B cell (primary cell): ENCODE results near the gene PUDP. TPM values are rescaled to one million over a fixed set of nuclear protein-coding genes. Genes with fewer than 3 reads are reported as not detected.
"Not testable (repeated sequence)": the region's sequence is repeated elsewhere in the genome, so short reads cannot be mapped to it uniquely, and the experiment has no call there.

Experiments used
- ATAC-seq: fragments of 200-7000 bp; cut with Tn5 transposase; one replicate; pipeline ENCODE4 v1.10.0; 2021; ENCODE audit warnings: low read depth, mild to moderate bottlenecking, moderate number of reproducible peaks, moderate library complexity
- CTCF ChIA-PET: fragments of 350-600 bp; sonication (Branson Sonifier 250); formaldehyde crosslinking; loops from one replicate; lab custom pipeline; 2021; ENCODE audit warnings: antibody characterized with exemption, inconsistent platforms; lab: Charles Lee
- POLR2A ChIA-PET: fragments of 350-600 bp; sonication (Branson Sonifier 250); formaldehyde crosslinking; loops from one replicate; lab custom pipeline; 2021; ENCODE audit warnings: antibody characterized with exemption; lab: Charles Lee
- DNase-seq: peaks from one replicate; pipeline ENCODE4 v3.0.0; 2013
- H2AFZ ChIP-seq: 2 replicates; pipeline ENCODE4 v1.6.1; 2012; ENCODE audit warnings: mild to moderate bottlenecking, low read depth, low read length; ENCODE audit not compliant: insufficient read depth, poor library complexity, severe bottlenecking
- H3K27ac ChIP-seq, 2 donors: 1 replicate in 1 of 2; 2 replicates in 1 of 2; pipeline ENCODE4 v1.5.1; 2012 to 2013; ENCODE audit warnings: low read length in 2 of 2, mild to moderate bottlenecking in 2 of 2, moderate library complexity in 1 of 2
- H3K27me3 ChIP-seq, 4 experiments: fragments of 200-600 bp in 1 of 4; sonication (generic) in 1 of 4; replicated peaks in 1 of 4; 1 replicate in 2 of 4; 2 replicates in 2 of 4; pipeline versions ENCODE4 v1.6.1 to v1.7.0; 2013 to 2016; ENCODE audit warnings: low read length in 3 of 4, mild to moderate bottlenecking in 2 of 4, mixed read lengths in 1 of 4, moderate library complexity in 1 of 4; ENCODE audit not compliant: insufficient read depth in 4 of 4, control insufficient read depth in 3 of 4; ENCODE audit errors: control extremely low read depth in 1 of 4
- H3K36me3 ChIP-seq, 2 experiments: replicated peaks in 1 of 2; 1 replicate in 1 of 2; 2 replicates in 1 of 2; pipeline versions ENCODE4 v1.6.1 to v1.7.1; 2013; ENCODE audit warnings: low read length in 1 of 2; ENCODE audit not compliant: insufficient read depth in 2 of 2, control insufficient read depth in 1 of 2; ENCODE audit errors: control extremely low read depth in 1 of 2, extremely low read depth in 1 of 2
- H3K4me1 ChIP-seq, 2 donors: fragments of 200-600 bp in 1 of 2; sonication (generic) in 1 of 2; 1 replicate in 1 of 2; 2 replicates in 1 of 2; pipeline versions ENCODE4 v1.5.1 to v1.6.1; 2013 to 2017; ENCODE audit warnings: low read length in 2 of 2; ENCODE audit not compliant: control insufficient read depth in 2 of 2, insufficient read depth in 2 of 2
- H3K4me2 ChIP-seq: replicated peaks from 2 replicates; pipeline ENCODE3; 2012; ENCODE audit warnings: mild to moderate bottlenecking, low read depth, low read length; ENCODE audit not compliant: poor library complexity, severe bottlenecking
- H3K4me3 ChIP-seq, 5 experiments: fragments of 200-600 bp in 1 of 5; sonication (generic) in 1 of 5; 1 replicate in 3 of 5; 2 replicates in 2 of 5; pipeline versions ENCODE4 v1.5.1 to v1.7.0; 2011 to 2016; ENCODE audit warnings: low read length in 4 of 5, mild to moderate bottlenecking in 4 of 5, low read depth in 2 of 5, control low read depth in 1 of 5, moderate library complexity in 1 of 5; ENCODE audit not compliant: insufficient read depth in 1 of 5; ENCODE audit errors: control extremely low read depth in 1 of 5, extremely low read depth in 1 of 5
- H3K79me2 ChIP-seq: fragments of 200-600 bp; sonication (generic); one replicate; pipeline ENCODE4 v1.6.0; 2016; ENCODE audit warnings: low read length; ENCODE audit not compliant: control insufficient read depth, insufficient read depth
- H3K9ac ChIP-seq: fragments of 200-600 bp; sonication (generic); 2 replicates; pipeline ENCODE4 v1.6.1; 2017; ENCODE audit warnings: mild to moderate bottlenecking, low read length, moderate library complexity
- H3K9me3 ChIP-seq, 3 donors: one replicate each; pipeline versions ENCODE4 v1.6.1 to v1.7.1; 2013; ENCODE audit warnings: low read length in 2 of 3; ENCODE audit not compliant: control insufficient read depth in 2 of 3, insufficient read depth in 1 of 3; ENCODE audit errors: control extremely low read depth in 1 of 3
- H4K20me1 ChIP-seq: 2 replicates; pipeline ENCODE4 v1.6.0; 2012; ENCODE audit warnings: mild to moderate bottlenecking, low read length; ENCODE audit not compliant: insufficient read depth, control insufficient read depth, poor library complexity, severe bottlenecking
- H3K27ac Mint-ChIP-seq: one replicate; pipeline ENCODE4 v1.8.0; 2021; ENCODE audit warnings: mixed read lengths
- H3K27me3 Mint-ChIP-seq: one replicate; pipeline ENCODE4 v1.8.0; 2021; ENCODE audit warnings: mixed read lengths
- H3K4me1 Mint-ChIP-seq: one replicate; pipeline ENCODE4 v1.8.0; 2021; ENCODE audit warnings: mixed read lengths
- H3K4me3 Mint-ChIP-seq: one replicate; pipeline ENCODE4 v1.8.0; 2021; ENCODE audit warnings: mixed read lengths
- H3K9me3 Mint-ChIP-seq: one replicate; pipeline ENCODE4 v1.8.0; 2022; ENCODE audit warnings: mixed read lengths; ENCODE audit not compliant: insufficient read depth
- CTCF ChIP-seq: fragments of 200-600 bp; IDR thresholded peaks from one replicate; pipeline ENCODE4 v1.8.0; 2022; ENCODE audit warnings: antibody characterized with exemption, mild to moderate bottlenecking
- EZH2 ChIP-seq: IDR thresholded peaks from 2 replicates; pipeline ENCODE4 v1.6.1; 2012; ENCODE audit warnings: borderline replicate concordance, low read depth, mild to moderate bottlenecking, moderate library complexity, low read length; ENCODE audit not compliant: insufficient read depth, poor library complexity, severe bottlenecking
- WGBS: methylation state at CpG from one replicate; pipeline ENCODE4 v1.1.5; 2013; ENCODE audit warnings: missing lambda C conversion rate; ENCODE audit not compliant: insufficient coverage; 5-methylcytosine and 5-hydroxymethylcytosine counted together
- intact Hi-C: fragments of 100-400 bp; cut with micrococcal nuclease; formaldehyde crosslinking; loops from one replicate; pipeline ENCODE4 v1.10.0; 2022
- polyA plus RNA-seq: library from polyadenylated mRNA; depleted of rRNA; stranded (reverse); fragments of >200 nt; gene quantifications from 2 replicates; pipeline ENCODE4 v1.2.3, GENCODE V29; 2012
- total RNA-seq, 2 donors: library from RNA; stranded (reverse); fragments of 120-200 nt in 1 of 2; gene quantifications; 1 replicate in 1 of 2; 2 replicates in 1 of 2; pipeline versions ENCODE4 v1.2.3 to v1.2.4, GENCODE V29; 2013 to 2022

Gene PUDP
- total and polyA plus RNA-seq, 2 donors (not counting 1 experiment from before 2014, with no cell fraction given) = 12.8 to 14.1 TPM

- POLR2A ChIA-PET = no interaction called here
- H3K27ac ChIP-seq = no peak overlapping the region
- TF ChIP-seq EZH2 (no peak), CTCF (no peak)
- H3K27ac Mint-ChIP-seq = no peak overlapping the region
- H3K79me2 ChIP-seq = no peaks in the 10 kb centered on the region
- DNase-seq (no peak), ATAC-seq (no peak)
- no peaks in the 10 kb centered on the region for H3K9me3 ChIP-seq
- H4K20me1 ChIP-seq = no peaks in the 10 kb centered on the region
- WGBS = no CpG with 5 or more reads among the region's 2 CpGs
- no peak overlapping the region for H2AFZ ChIP-seq
- H3K36me3 ChIP-seq = no peaks in the 10 kb centered on the region
- no peak overlapping the region for H3K4me2 ChIP-seq
- no peaks in the 10 kb centered on the region for H3K9me3 Mint-ChIP-seq
- H3K9ac ChIP-seq = no peak overlapping the region
- H3K4me3 Mint-ChIP-seq = no peak overlapping the region
- H3K4me1 Mint-ChIP-seq = peaks cover 1% of the 10 kb centered on the region
- CTCF ChIA-PET = no interaction called here
- no peaks in the 10 kb centered on the region for H3K27me3 Mint-ChIP-seq
- H3K4me1 ChIP-seq = no peaks in the 10 kb centered on the region
- H3K4me3 ChIP-seq = no peak overlapping the region
- intact Hi-C loops = no loop called here
- H3K27me3 ChIP-seq = no peaks in the 10 kb centered on the region
These were observed 122.5 kb downstream of the PUDP start for GRCh38 chrX:7025471-7025870.

GRCh38 chrX:7024850-7025249 is 123.1 kb downstream of the PUDP start:
- H3K4me1 ChIP-seq = no peaks in the 10 kb centered on the region
- H3K9ac ChIP-seq = no peak overlapping the region
- TF ChIP-seq EZH2 (no peak), CTCF (no peak)
- no peaks in the 10 kb centered on the region for H3K36me3 ChIP-seq
- DNase-seq = no peak
- Mint-ChIP-seq H3K4me3 (no peak overlapping the region), H3K4me1 (peaks cover 1% of the 10 kb centered on the region), H3K27me3 (no peaks in the 10 kb centered on the region), H3K27ac (no peak overlapping the region), H3K9me3 (no peaks in the 10 kb centered on the region)
- ATAC-seq = no peak
- H3K27me3 ChIP-seq = no peaks in the 10 kb centered on the region
- H4K20me1 ChIP-seq = no peaks in the 10 kb centered on the region
- H2AFZ ChIP-seq = no peak overlapping the region
- H3K4me3 ChIP-seq = no peak overlapping the region
- H3K9me3 ChIP-seq = no peaks in the 10 kb centered on the region
- WGBS = 100% methylated on average over 2 of the region's 7 CpGs
- H3K4me2 ChIP-seq = no peak overlapping the region
- no peak overlapping the region for H3K27ac ChIP-seq
- intact Hi-C loops = no loop called here
- no peaks in the 10 kb centered on the region for H3K79me2 ChIP-seq
- CTCF ChIA-PET = no interaction called here
- POLR2A ChIA-PET = no interaction called here

GRCh38 chrX:7022996-7023395 is 125.0 kb downstream of the PUDP start:
- H3K27me3 ChIP-seq, POLR2A ChIA-PET, H3K9ac ChIP-seq, H3K36me3 ChIP-seq, H3K9me3 Mint-ChIP-seq, ATAC-seq, H3K9me3 ChIP-seq, H4K20me1 ChIP-seq, H3K4me3 ChIP-seq, H3K27me3 Mint-ChIP-seq, H2AFZ ChIP-seq, H3K4me1 ChIP-seq, H3K4me1 Mint-ChIP-seq, H3K4me2 ChIP-seq, H3K27ac ChIP-seq, CTCF ChIA-PET, H3K27ac Mint-ChIP-seq, H3K79me2 ChIP-seq, H3K4me3 Mint-ChIP-seq, intact Hi-C loops, DNase-seq: not testable (repeated sequence)
- no CpG with 5 or more reads among the region's 3 CpGs for WGBS
